ENCODE results near the gene PARD3.
A peak's percentile ranks its signal among the peaks of the same experiment; 100 is the strongest.
"Not testable (repeated sequence)": the region's sequence is repeated elsewhere in the genome, so short reads cannot be mapped to it uniquely, and the experiment has no call there.

The PARD3 gene

DNA sequence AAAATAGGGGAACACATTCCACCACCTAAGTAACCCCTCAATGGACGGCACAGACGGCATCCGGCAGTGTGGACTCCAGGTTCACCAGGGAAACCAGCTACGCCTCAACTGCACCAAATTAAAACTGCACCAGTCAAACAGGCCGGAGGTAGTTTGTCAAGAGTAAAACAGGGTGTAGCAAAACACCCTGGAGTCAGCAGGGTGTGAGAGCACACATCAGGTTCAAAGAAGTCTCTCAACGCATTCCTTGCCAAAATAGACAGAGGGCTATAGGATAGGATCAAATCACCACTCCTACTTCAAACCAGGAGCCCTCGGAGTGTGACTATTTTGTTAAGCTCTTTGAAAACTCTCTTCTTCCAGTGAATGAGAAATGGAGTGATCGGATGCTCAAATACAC is 135.9 kb downstream of the PARD3 start:
- DNase-seq, result no peak

DNA sequence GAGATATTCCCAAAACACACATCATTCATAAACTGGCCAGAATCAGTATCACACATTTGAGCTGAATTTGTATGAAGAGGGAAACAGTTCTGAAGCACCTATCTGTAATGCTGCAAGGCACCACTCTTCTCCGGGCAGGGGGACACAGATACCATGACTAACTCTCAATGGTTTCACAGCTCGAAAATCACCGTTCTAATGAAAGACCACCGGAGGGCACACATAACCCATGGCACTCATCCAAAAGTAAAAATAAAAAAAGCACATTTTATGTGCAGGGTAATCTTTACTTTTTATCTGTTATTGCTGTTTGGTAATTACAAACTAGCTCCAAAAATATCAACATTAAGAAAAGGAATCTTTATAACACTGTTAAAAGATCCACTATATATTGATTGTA is 137.5 kb downstream of the PARD3 start:
- no peak for DNase-seq

DNA sequence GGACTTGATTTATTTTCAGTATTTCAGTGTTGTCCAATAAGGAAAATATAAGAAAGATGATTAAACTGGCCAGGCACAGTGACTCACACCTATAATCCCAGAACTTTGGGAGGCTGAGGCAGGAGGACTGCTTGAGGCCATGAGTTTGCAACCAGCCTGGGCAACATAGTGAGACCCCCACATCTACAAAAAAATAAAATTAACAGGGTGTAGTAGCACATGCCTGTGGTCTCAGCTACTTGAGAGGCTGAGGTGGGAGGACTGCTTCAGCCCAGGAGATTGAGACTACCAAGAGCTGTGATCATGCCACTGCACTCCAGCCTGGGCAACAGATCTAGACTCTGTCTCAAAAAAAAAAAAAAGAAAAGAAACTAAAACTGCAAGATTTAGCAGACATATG is 138.0 kb downstream of the PARD3 start:
- no peak for DNase-seq

DNA sequence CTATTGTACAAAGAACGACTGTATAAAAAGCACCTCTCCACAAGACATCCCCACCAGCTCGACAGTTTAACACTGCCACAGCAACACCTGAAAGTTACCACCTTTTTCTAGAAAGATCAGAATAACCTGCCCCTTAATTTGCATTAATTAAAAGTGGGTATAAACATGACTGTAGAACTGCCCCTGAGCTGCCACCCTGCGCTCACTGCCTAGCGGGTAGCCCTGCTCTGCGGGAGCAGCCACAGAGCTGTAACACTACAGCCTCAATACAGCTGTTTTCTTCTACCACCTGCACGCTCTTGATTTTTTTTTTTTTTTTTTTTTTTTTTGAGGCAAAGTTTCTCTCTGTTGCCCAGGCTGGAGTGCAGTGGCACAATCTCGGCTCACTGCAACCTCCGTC is 140.9 kb downstream of the PARD3 start:
- no peak for DNase-seq

DNA sequence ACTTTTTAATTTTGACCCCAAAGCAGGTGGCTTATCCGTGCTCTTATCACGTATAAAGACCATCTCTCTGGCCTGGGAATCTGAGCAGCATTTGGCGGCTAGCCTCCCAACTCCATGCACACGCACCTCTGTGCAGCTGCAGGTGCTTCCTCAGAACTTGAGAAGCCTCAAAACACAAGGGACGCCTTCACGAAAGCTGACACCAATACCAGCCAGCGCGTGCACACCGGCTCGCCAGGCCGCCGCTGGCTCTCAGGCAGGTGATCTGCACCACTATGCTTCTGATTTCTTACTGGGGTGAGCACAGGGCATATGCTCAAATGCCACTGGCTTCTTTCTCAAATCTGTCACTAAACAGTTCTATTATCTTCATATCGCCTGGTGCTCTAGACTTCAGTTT is 145.0 kb downstream of the PARD3 start:
- DNase-seq, result no peak

DNA sequence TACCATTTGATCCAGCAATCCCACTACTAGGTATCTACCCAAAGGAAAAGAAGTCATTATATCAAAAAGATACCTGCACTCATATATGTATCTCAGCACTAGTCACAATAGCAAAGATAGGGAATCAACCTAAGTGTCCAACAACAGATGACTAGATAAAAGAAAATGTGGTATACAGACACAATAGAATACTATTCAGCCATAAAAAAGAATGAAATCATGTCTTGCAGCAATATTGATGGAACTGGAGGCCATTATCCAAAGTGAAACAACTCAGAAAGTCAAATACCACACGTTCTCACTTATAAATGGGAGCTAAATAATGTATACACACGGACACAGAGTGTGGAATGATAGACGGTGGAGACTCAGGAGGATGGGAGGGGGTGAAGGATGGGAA is 146.0 kb downstream of the PARD3 start:
- DNase-seq, result no peak

DNA sequence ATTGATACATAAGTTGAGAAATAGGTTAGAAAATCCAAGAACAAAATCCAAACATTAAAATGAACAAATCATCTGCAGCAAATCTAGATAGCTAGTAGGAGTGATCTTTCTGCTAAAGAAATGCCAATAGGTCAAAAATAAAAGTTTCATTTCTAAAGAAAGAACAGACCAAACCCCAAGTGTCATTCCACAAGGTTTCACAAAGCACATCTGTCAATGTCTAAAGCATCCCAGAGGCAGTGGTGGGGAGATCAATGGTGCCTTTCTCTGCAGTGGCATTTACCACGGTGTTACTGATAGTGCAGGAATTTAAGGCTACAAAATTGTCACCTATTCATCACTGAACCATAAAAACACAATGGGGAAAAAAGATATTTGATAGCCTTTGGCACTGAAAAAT is 147.9 kb downstream of the PARD3 start:
- DNase-seq, result no peak

DNA sequence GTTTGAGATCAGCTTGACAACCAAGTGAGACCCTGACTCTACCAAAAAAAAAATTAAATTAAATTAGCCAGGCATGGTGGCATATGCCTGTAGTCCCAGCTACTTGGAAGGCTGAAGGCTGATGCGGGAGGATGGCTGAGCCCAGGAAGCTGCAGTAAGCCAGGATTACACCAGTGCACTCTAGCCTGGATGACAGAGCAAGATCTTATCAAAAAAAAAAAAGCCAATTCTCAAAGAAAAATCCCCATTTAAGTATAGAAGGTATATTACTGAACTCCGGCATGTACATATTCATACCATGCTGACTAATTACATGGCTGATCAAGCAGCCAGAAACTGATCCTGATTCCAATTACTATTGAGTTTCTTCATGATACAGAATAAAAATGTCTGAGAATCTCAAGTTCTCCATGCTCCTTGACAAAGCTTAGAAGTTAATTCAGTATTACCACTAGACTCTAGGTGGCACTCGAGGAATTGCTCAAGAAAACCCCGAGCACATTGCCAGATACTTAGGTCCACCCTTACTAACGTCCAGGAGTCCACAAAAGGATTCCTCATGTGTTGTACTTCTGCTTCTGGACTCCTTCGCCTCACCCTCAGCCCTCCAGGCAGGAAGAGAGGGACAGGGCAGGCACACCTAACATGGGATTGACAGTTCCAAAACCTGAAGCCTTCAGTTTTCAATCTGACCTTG is 148.9 kb downstream of the PARD3 start:
- peak; percentile 31 for DNase-seq

DNA sequence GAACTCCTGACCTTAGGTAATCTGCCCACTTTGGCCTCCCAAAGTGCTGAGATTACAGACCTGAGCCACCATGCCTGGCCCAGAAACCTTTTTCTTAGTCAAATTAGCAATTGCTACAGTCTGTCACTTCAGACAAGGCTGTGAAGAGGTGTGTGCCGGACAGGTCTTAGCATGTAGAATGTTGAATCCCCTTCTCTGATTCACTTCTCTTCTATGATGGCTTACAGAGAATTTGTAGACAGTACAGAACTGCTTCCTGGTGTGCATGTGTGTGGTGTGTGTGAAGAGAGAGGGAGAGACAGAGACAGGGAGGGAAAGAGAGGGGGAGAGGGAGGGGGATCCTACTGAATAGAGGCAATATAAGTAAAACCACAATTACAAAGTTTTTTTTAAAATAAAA is 150.4 kb downstream of the PARD3 start:
- DNase-seq, result no peak

DNA sequence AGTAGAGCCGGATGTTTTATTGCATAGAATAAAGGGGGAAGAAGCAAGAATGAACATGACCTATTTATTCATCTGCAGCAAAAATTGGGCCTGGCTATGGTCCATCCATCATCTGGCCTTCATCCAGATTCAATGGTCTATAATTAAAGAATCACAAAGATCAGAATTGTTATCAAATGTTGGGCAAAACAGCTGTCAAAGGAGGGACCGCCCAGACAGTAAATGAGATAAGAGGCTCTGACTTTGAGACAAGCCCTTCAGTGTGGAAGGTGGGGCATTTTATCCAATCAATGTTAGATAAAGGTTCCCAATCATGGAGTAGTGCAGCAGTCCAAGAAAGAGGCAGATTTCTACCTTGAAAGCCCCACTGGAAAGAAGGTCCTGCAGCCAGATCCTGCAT is 153.5 kb downstream of the PARD3 start:
- DNase-seq, result no peak

DNA sequence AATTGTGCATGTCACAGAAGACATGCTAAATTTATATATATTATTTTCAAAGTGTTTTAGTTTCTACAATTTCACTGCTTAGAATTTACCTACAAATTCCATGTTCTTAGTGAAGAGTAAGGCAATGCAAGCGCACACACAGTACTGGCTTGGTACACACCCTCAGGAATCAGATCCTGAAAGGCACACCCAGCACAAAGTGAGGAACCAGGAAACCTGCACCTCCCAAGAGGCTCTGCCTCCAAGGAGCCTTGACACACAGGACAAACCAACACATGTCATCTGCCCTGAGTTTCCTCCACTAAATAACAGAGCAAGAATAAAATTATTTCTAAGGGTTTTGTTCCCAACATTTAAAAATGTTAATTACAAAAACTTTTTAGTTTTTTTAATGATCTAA is 156.2 kb downstream of the PARD3 start:
- no peak for DNase-seq

DNA sequence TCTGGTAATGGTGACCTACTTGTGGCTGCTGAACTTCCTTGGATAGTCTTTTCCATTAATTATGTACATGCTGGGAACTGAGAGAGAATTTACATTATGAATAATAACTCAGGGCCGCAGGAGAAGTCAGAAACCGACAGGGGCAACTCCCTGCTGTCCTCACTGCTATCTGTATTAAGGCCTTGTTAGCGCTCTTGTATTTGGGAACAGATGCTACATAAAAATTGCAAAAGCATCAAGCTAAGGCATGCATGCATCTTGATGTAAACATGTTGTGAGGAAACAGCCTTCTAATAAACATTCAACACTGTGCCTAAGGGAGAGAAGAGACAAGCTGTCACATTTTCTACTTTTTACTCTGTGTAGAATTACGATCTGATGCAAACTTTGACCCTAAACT is 158.4 kb downstream of the PARD3 start:
- no peak for DNase-seq

DNA sequence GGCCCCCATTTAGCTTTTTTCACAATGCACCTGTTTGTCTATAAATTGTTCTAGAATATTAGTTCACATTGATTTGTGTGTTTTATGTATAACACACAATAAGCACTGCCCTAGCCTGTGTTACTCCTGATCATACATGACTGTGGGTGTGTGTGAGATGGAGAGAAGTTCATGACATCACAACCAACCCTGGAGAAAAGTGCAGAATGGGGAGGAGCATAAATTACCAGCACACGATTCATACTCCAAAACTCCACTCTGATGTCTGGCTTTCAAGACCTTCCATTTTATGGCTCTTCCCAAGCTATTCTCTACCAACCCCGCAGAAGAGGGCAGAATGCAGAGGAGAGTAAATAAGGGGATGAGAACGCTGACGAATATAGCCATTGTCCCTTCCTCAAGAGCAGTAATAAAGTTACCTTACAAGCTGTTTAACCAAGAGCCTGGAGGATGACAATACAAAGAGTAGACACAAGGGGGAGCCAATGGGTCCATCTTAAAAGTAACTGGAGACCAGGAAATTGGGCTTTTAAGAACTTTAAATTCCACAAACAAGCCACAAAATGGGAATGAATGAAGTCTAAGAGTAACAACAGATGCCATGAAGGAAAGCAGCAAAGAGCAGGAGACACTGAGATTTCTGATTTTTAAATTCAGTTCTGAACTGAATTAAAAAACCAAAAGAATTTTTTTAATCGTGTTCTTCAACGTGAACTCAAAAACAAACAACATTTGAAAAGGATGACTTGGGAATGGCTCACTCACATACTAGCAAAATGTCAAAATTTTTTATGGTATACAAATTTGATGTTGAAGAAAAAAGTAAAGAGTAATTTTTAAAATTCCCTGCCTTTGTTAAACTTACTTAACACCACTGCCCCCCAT is 159.6 kb downstream of the PARD3 start:
- peak; percentile 61 for DNase-seq

DNA sequence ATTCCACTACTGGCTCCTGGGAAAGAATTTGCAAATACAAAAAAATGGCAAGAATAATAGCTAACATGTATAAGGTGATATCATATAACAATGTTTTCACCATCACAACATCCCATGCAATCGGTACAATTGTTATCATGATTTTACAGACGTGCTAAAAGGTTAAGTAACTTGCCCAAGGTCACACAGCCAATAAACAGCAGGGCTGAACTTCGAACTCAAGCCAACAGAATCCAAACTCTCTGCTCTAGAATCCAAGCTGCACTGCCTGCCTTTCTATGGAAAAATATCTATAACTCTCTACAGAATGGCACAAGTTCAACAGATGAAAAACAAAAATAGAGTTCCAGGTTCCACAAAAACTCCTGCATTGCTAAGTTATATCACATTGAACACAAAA is 160.9 kb downstream of the PARD3 start:
- DNase-seq, result no peak

DNA sequence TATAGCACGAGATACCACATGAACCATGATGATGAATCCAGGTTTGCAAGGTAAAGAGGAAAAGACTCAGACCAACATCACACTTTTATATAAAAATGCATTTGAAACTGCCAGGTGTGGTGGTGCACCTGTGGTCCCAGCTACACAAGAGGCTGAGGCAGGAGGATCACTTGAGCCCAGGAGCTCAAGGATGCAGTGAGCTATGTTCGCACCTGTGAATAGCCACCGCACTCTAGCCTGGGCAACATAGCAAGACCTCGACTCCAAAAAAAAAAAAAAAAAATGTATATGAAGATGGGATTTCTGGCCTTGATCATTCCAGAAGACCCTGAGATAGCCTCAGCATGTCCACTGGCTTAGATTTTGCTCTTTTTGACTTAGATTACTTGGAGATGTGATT is 161.6 kb downstream of the PARD3 start:
- DNase-seq, result no peak

DNA sequence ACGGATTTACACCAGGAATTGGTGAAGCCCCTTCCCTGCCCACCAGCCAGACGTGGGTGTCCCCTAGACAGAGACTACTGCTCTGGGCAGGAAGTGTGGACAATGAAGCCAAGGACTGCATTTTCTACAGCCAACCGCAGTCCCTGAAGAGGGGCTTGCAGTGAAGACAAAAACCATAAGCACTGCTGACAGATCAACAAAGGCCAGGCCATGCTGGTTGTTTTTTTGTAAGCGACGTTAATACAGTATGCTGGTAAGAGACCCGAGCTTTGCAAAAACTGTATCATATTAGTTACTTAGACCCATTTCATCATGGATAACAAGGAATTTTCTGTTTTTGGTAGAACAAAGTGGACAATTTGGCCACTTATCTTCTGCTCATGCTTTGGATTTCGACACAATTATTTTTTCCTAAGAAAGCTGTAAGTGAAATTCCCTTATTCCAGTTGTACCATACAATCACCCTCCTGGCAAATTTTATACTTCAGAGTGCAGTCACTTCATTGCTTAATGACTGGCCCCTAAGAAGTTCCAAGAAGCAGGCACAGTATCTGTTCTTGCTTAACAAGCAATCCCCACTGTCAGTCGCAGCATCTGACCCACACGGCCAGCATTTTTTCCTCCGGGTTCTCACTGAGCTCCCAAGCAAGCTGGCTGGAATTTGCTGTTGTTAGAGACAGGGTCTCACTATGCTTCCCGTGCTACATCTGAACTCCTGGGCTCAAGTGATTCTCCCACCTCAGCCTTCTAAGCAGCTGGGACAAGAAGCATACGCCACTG is 163.5 kb downstream of the PARD3 start:
- DNase-seq, result no peak

DNA sequence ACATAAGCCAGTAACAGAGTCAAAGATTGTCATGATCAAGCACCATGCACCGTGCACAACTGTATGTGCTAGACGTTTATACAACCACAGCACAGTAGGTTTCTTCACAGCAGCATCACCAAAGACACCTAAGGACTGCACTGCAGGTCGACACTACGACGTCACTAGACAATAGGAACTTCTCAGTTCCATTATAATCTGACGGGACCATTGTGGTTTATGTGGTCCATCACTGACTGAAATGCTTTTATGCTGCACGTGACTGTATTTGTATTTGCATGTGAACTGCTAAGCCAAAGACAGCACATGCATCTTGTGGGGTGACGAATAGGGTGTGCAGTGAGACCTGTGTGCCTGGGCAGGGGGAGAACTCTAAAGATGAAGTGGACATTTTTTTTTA is 164.9 kb downstream of the PARD3 start:
- no peak for DNase-seq

DNA sequence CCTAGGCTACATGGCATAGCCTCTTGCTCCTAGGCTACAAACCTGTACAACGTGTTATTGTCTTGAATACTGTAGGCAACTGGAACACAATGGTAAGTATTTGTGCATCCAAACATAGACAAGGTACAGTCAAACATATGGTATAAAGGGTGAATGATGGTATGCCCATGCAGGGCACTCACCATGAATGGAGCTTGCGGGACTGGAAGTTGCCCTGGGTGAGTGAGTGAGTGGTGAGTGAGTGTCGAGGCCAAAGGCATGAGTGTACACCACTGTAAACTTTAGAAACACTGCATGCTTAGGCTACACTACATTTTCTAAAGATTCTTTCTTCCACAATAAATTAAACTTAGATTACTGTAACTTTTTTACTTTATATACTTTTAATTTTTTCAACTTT is 165.7 kb downstream of the PARD3 start:
- no peak for DNase-seq

DNA sequence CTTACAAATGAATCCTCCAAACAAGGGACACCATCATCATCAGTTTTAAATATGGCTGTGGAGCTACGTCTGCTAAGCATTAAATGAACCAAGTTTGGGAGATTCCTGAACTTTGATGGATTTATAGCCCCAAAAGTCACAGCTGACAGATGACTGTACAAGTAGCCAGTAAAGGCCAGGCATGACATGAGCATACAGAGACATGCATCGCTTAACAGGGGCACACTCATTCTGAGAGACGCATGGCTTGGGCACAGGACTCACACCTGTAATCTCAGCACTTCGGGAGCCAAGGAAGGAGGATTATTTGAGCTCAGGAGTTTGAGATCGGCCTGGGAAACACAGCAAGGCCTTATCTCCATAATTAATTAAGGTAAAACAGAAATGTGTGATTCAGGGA is 166.2 kb downstream of the PARD3 start:
- no peak for DNase-seq

DNA sequence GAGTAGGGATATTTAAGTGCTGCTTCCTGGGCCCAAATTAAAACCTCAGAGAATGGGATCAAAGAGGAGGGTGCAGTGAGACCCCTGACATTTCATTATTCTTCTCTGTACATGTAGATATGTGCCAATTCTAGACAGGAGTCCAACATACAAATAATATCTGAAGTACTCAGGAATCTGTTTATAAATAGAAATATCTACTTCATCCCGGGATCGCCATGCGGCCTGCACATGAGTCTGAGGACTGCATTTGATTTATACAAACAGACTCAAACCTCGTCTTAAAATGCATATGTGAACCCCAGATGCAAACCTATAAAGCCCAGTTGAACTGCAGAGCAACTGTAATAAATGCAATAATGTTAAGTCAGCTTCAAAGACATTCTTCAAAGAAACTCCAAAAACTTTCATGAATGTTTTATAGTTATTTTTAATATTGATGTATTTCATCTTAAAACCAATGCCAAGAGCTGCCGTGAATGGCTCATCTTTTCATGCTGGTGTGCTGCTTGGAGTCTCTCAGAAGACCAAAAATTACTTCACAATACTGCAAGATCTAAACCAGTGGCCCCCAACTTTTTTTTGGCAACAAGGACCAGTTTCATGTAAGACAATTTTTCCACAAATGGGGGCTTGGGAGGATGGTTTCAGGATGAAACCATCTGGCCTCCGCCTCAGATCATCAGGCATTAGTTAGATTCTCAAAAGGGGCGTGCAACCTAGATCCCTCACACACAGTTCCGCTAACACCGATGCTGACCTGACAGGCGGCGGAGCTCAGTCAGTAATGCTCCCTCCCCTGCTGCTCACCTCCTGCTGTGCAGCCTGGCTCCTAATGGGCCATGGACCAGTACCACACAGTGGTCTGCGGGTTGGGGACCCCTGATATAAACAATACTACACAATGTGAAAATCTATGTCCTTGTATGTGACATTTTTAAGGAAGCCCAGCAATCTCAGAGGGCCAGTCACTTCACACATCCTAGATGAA is 166.9 kb downstream of the PARD3 start:
- DNase-seq, result no peak

DNA sequence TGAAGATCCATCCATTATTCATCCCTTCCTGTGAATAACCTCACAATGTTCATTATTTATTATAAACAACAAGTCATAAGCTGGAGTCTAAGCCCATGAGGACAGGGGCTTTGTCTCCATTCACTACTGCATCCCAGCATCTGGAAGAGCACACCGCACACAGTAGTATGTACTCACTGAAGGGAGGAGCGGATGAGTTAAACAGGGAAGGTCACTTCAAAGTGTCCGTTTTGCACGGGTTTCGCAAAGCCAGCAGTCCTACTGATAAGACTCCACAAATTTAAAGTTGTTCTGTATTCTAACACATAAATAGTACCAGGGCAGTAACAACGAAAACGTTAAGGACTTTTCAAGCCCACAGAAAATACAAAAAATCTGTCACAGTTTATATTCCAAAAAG is 167.9 kb downstream of the PARD3 start:
- no peak for DNase-seq

DNA sequence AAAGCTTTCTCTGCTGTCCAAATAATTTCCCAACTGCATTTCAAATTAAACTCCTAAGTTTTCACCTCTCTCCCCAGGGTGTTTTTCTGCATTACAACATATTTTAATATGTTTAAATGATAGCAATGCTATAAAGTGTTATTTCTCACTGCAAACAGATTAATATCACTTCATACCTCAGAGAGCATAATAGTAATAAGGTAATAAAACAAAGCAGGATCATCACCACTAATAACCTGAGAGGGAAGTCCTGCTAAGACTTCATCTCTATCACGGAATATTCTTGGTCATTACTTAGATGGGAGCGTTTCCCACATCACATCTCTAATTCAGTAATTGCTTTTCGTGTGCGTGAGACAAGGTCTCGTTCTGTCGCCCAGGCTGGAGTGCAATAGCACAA is 168.8 kb downstream of the PARD3 start:
- DNase-seq, result no peak

DNA sequence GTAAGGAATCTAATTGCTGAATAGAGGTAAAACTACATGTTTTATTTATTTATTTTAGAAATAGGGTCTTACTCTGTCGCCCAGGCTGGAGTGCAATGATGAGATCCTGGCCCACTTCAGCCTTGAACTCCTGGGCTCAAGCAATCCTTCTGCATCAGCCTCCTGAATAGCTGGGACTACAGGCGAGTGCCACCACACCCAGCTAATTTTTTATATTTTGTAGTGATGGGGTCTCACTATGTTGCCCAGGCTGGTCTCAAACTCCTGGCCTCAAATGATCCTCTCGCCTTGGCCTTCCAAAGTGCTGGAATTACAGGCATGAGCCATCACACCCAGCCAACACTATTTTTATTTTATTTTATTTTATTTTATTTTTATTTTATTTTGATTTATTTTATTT is 170.3 kb downstream of the PARD3 start:
- not testable (repeated sequence) for DNase-seq

Measured in activated CD4-positive, alpha-beta T cell treated with anti-CD3 and anti-CD28 coated beads, Interleukin-2, Interleukin-6, amounts not matched to agents 100 ng/mL and 50 ng/mL, durations not matched to agents 16 hours and 8 hours (primary cell).